HepG2 (cell line): ENCODE results near the gene FOXK2. TPM values are rescaled to one million over a fixed set of nuclear protein-coding genes. Genes with fewer than 3 reads are reported as not detected.

Experiments used
- ATAC-seq: fragments of 200-7000 bp; cut with Tn5 transposase; 3 replicates; pipeline ENCODE4 v1.9.1; 2020; ENCODE audit warnings: mild to moderate bottlenecking, moderate library complexity
- BruUV-seq: library from RNA; stranded (reverse); fragments of 400-500 nt; replicated peaks from 2 replicates; lab custom pipeline; 2021; lab: Mats Ljungman, UMichigan
- CTCF ChIA-PET: fragments of 300-600 bp; formaldehyde crosslinking; extraction: SDS; loops from one replicate; lab custom pipeline; 2021; ENCODE audit warnings: low total read pairs, inconsistent platforms, low intra/inter-chr PET ratio; lab: Yijun Ruan, JAX
- POLR2A ChIA-PET: fragments of 350-600 bp; sonication (Branson Sonifier 250); formaldehyde crosslinking; loops from one replicate; lab custom pipeline; 2020; ENCODE audit warnings: antibody characterized with exemption, inconsistent platforms; lab: Yijun Ruan, JAX
- DNase-seq: peaks from one replicate; pipeline ENCODE4 v3.0.0-alpha.2; 2015; ENCODE audit warnings: low spot score
- FAIRE-seq: peaks from 3 replicates; lab custom pipeline; 2011; peaks lifted over from hg19 to GRCh38; lab: Jason Lieb, UNC
- H2AFZ ChIP-seq: one replicate; pipeline ENCODE4 v1.6.1; 2011; ENCODE audit warnings: low read length, inconsistent platforms
- H3K27ac ChIP-seq: fragments of 300-600 bp; 3 replicates; pipeline ENCODE4 v1.8.0; 2011; ENCODE audit warnings: mixed run types, mild to moderate bottlenecking, mixed read lengths, low read length, inconsistent platforms; ENCODE audit not compliant: insufficient read depth; ENCODE audit errors: extremely low read length
- H3K27me3 ChIP-seq, 2 experiments: fragments of 200-600 bp in 1 of 2; 2 replicates in 1 of 2; 3 replicates in 1 of 2; pipeline versions ENCODE4 v1.6.0 to v1.8.0; 2011; ENCODE audit warnings: low read length in 2 of 2, mild to moderate bottlenecking in 2 of 2, moderate library complexity in 2 of 2, inconsistent platforms in 1 of 2; ENCODE audit not compliant: insufficient read depth in 2 of 2, control insufficient read depth in 1 of 2
- H3K36me3 ChIP-seq, 2 experiments: fragments of 200-600 bp in 1 of 2; replicated peaks in 1 of 2; 2 replicates in 1 of 2; 3 replicates in 1 of 2; pipeline versions ENCODE4 v1.5.1 to v1.8.0; 2011; ENCODE audit warnings: low read length in 2 of 2, inconsistent platforms in 1 of 2; ENCODE audit not compliant: insufficient read depth in 2 of 2, control insufficient read depth in 1 of 2
- H3K4me1 ChIP-seq: 2 replicates; pipeline ENCODE4 v1.5.1; 2012; ENCODE audit warnings: low read length, inconsistent platforms; ENCODE audit not compliant: insufficient read depth
- H3K4me2 ChIP-seq: 2 replicates; pipeline ENCODE4 v1.6.0; 2011; ENCODE audit warnings: low read depth, low read length, inconsistent platforms
- H3K4me3 ChIP-seq, 3 experiments: fragments of 200-600 bp in 1 of 3; sonication (generic), shearing (Covaris generic) in 1 of 3; replicated peaks in 1 of 3; 2 replicates each; pipeline ENCODE4 v1.5.1; 2011 to 2016; ENCODE audit warnings: low read length in 3 of 3, inconsistent platforms in 2 of 3, low read depth in 2 of 3, mild to moderate bottlenecking in 2 of 3, control low read depth in 1 of 3, mixed read lengths in 1 of 3; ENCODE audit not compliant: insufficient read depth in 1 of 3
- H3K79me2 ChIP-seq: one replicate; pipeline ENCODE4 v1.6.1; 2011; ENCODE audit warnings: low read length, inconsistent platforms; ENCODE audit not compliant: insufficient read depth
- H3K9ac ChIP-seq: 2 replicates; pipeline ENCODE4 v1.6.0; 2011; ENCODE audit warnings: mild to moderate bottlenecking, low read depth, low read length, inconsistent platforms; ENCODE audit not compliant: insufficient read depth
- H3K9me3 ChIP-seq: 2 replicates; pipeline ENCODE4 v1.5.1; 2012; ENCODE audit warnings: mild to moderate bottlenecking, low read length
- H4K20me1 ChIP-seq: 2 replicates; pipeline ENCODE4 v1.6.0; 2011; ENCODE audit warnings: inconsistent platforms, mild to moderate bottlenecking, low read length, moderate library complexity; ENCODE audit not compliant: insufficient read depth
- CCAR2 ChIP-seq: fragments of 200-400 bp; formaldehyde crosslinking; optimal IDR thresholded peaks from 2 replicates; pipeline ENCODE3; 2018; ENCODE audit warnings: low read depth, mild to moderate bottlenecking, low read length, moderate library complexity
- CEBPB ChIP-seq: IDR thresholded peaks from 2 replicates; pipeline ENCODE4 v1.6.1; 2011; ENCODE audit warnings: low read depth, low read length, improper control_type of control experiment, borderline replicate concordance
- CEBPG ChIP-seq: IDR thresholded peaks from 2 replicates; pipeline ENCODE4 v1.6.1; 2016
- LBX2 ChIP-seq: sonication (generic); formaldehyde crosslinking; IDR thresholded peaks from 2 replicates; pipeline ENCODE4 v1.5.0; 2020; ENCODE audit warnings: missing genetic modification reagents, mild to moderate bottlenecking, borderline replicate concordance
- SKIL ChIP-seq: sonication (generic); formaldehyde crosslinking; IDR thresholded peaks from 2 replicates; pipeline ENCODE4 v1.8.0; 2022; ENCODE audit warnings: missing genetic modification reagents, mild to moderate bottlenecking, moderate library complexity, borderline replicate concordance
- WGBS: methylation state at CpG from one replicate; pipeline ENCODE4 v1.1.6; 2017; ENCODE audit warnings: low lambda C conversion rate; 5-methylcytosine and 5-hydroxymethylcytosine counted together
- in situ Hi-C: cut with HindIII; loops from 2 replicates; pipeline ENCODE4 v1.10.0; 2017; ENCODE audit warnings: low pct_unique_long_range_greater_than_20kb; ENCODE audit not compliant: extremely low pct_ligation_motif_present
- intact Hi-C: fragments of 100-400 bp; cut with micrococcal nuclease; formaldehyde crosslinking; loops from one replicate; pipeline ENCODE4 v1.10.0; 2022; ENCODE audit not compliant: unreplicated experiment
- polyA plus RNA-seq, 8 experiments: library from polyadenylated mRNA; depleted of rRNA in 3 of 8; stranded (reverse) in 7 of 8; unstranded in 1 of 8; fragments of >200 nt; fragmentation: Illumina TruSeq in 4 of 8; extraction: Trizol in 4 of 8; gene quantifications; 2 replicates each; pipeline versions ENCODE4 v1.2.1 to v1.2.3, GENCODE V29; 2011 to 2016; ENCODE audit warnings: low read depth in 4 of 8, missing spikeins in 1 of 8, mixed read lengths in 1 of 8; ENCODE audit not compliant: insufficient read depth in 1 of 8
- total RNA-seq, 5 experiments: library from RNA; depleted of rRNA; stranded (reverse); fragments of >200 nt; fragmentation: Illumina TruSeq; extraction: Trizol; gene quantifications; 2 replicates each; pipeline ENCODE4 v1.2.3, GENCODE V29; 2016; ENCODE audit warnings: low read depth in 1 of 5

The FOXK2 gene
- total and polyA plus RNA-seq, 2 of the 13 experiments (the other 11 are each of a cell fraction or from before 2014, with no cell fraction given), result 67.1 to 67.2 TPM

- no peak for TF ChIP-seq LBX2 (CRISPR knock-in tag)
- no peak for TF ChIP-seq CCAR2
Observed at GRCh38 chr17:82609655-82610054, 90.1 kb downstream of the FOXK2 start (continued).

- POLR2A ChIA-PET, result interaction anchor here (0.7 kb wide), 1 partner anchor 169 kb away, joined by 3 read pairs; no protein-coding TSS in a partner anchor
- in situ Hi-C loops (no loop called here), intact Hi-C loops (no loop called here)
- Histone ChIP-seq H3K9ac (no peak overlapping the region), H3K27me3 (no peaks in the 10 kb centered on the region), H4K20me1 (no peaks in the 10 kb centered on the region), H3K4me1 (peaks cover 2% of the 10 kb centered on the region), H3K36me3 (peaks cover 20 to 23% of the 10 kb centered on the region in 2 experiments), H3K27ac (no peak overlapping the region), H2AFZ (no peak overlapping the region), H3K4me3 (no peak overlapping the region), H3K79me2 (no peaks in the 10 kb centered on the region), H3K4me2 (no peak overlapping the region), H3K9me3 (no peaks in the 10 kb centered on the region)
- no TSS peak for BruUV-seq
- CTCF ChIA-PET, result no interaction called here
- TF ChIP-seq SKIL (CRISPR knock-in tag) (no peak), CEBPG (CRISPR knock-in tag) (0 out of 2 replicates have a peak, but pooled peaks have one; percentile 13), CEBPB (peak; percentile 88)
- FAIRE-seq (peak; percentile 21), ATAC-seq (no peak), DNase-seq (no peak)
- WGBS, result 93% methylated on average over 21 of the region's 21 CpGs
Observed at GRCh38 chr17:82611140-82612058, 91.9 kb downstream of the FOXK2 start.
